Hepatocyte (in vitro differentiated cells): ENCODE data around the gene DCC. TPM values are rescaled to one million over a fixed set of nuclear protein-coding genes. Genes with fewer than 3 reads are reported as not detected.

Experiments used
- DNase-seq: peaks from one replicate; pipeline ENCODE4 v3.0.0-alpha.2; 2016; ENCODE audit warnings: low spot score
- H2AFZ ChIP-seq: fragments of 200-600 bp; sonication (generic); 2 replicates; pipeline ENCODE4 v1.6.0; 2016; ENCODE audit warnings: antibody characterized with exemption, mild to moderate bottlenecking
- H3K27ac ChIP-seq: fragments of 200-600 bp; sonication (generic); 2 replicates; pipeline ENCODE4 v1.5.1; 2016; ENCODE audit warnings: mild to moderate bottlenecking
- H3K27me3 ChIP-seq: fragments of 200-600 bp; sonication (generic); 2 replicates; pipeline ENCODE4 v1.6.1; 2016
- H3K36me3 ChIP-seq: fragments of 200-600 bp; sonication (generic); replicated peaks from 2 replicates; pipeline ENCODE4 v1.5.1; 2016; ENCODE audit warnings: low read depth; ENCODE audit not compliant: insufficient read depth
- H3K4me1 ChIP-seq: fragments of 200-600 bp; sonication (generic); 2 replicates; pipeline ENCODE4 v1.5.1; 2016; ENCODE audit warnings: mild to moderate bottlenecking, moderate library complexity; ENCODE audit not compliant: insufficient read depth
- H3K4me2 ChIP-seq: fragments of 200-600 bp; sonication (generic); 2 replicates; pipeline ENCODE4 v1.6.0; 2016
- H3K4me3 ChIP-seq: fragments of 200-600 bp; sonication (generic); 2 replicates; pipeline ENCODE4 v1.5.1; 2016; ENCODE audit warnings: mild to moderate bottlenecking
- H3K79me2 ChIP-seq: fragments of 200-600 bp; sonication (generic); 2 replicates; pipeline ENCODE4 v1.6.0; 2017; ENCODE audit warnings: mild to moderate bottlenecking
- H3K9me2 ChIP-seq: fragments of 200-600 bp; sonication (generic); replicated peaks from 2 replicates; pipeline ENCODE4 v1.6.0; 2017; ENCODE audit warnings: mild to moderate bottlenecking; ENCODE audit not compliant: insufficient read depth
- H3K9me3 ChIP-seq: fragments of 200-600 bp; sonication (generic); 2 replicates; pipeline ENCODE4 v1.5.1; 2016; ENCODE audit warnings: low read depth, mild to moderate bottlenecking
- H4K20me1 ChIP-seq: fragments of 200-600 bp; sonication (generic); 2 replicates; pipeline ENCODE4 v1.6.0; 2016; ENCODE audit warnings: mild to moderate bottlenecking; ENCODE audit not compliant: insufficient read depth, poor library complexity, severe bottlenecking
- EZH2 ChIP-seq: fragments of 200-600 bp; sonication (generic); IDR thresholded peaks from 2 replicates; pipeline ENCODE4 v1.6.1; 2016; ENCODE audit warnings: antibody characterized with exemption, mild to moderate bottlenecking, borderline replicate concordance
- EZH2phosphoT487 ChIP-seq: fragments of 200-600 bp; sonication (generic); IDR thresholded peaks from one replicate; pipeline ENCODE4 v1.6.1; 2018; ENCODE audit warnings: antibody characterized with exemption, mild to moderate bottlenecking, low read depth, moderate library complexity; ENCODE audit not compliant: unreplicated experiment, severe bottlenecking
- WGBS: methylation state at CpG from one replicate; pipeline ENCODE4 v1.1.6; 2016; ENCODE audit warnings: low lambda C conversion rate; ENCODE audit errors: missing lambda C conversion rate; 5-methylcytosine and 5-hydroxymethylcytosine counted together
- polyA plus RNA-seq: library from polyadenylated mRNA; unstranded; fragments of >200 nt; fragmentation: Nextera tagmentation; extraction: Ambion mirVana; gene quantifications from 2 replicates; pipeline ENCODE4 v1.2.1, GENCODE V29; 2016
- total RNA-seq: library from RNA; depleted of rRNA; stranded (reverse); fragments of >200 nt; gene quantifications from 2 replicates; pipeline ENCODE4 v1.2.3, GENCODE V29; 2014
- TF ChIP-seq, protein P1 (sequence below): fragments of 200-600 bp; sonication (generic); IDR thresholded peaks from 2 replicates; pipeline ENCODE4 v1.5.1; 2016; ENCODE audit warnings: antibody characterized with exemption, mild to moderate bottlenecking; ENCODE audit not compliant: poor library complexity

The DCC gene
- total and polyA plus RNA-seq, 2 experiments from 2014 or later = 1.0 to 3.5 TPM

GRCh38 chr18:52615943-52616342 lies 275.9 kb downstream of the DCC start:
- Histone ChIP-seq H3K9me3 (no peaks in the 10 kb centered on the region), H3K4me1 (no peaks in the 10 kb centered on the region), H3K27me3 (no peaks in the 10 kb centered on the region), H2AFZ (no peak overlapping the region), H3K4me3 (no peak overlapping the region), H3K36me3 (no peaks in the 10 kb centered on the region), H3K4me2 (no peak overlapping the region), H3K27ac (no peak overlapping the region), H4K20me1 (no peaks in the 10 kb centered on the region), H3K9me2 (no peaks in the 10 kb centered on the region), H3K79me2 (no peaks in the 10 kb centered on the region)
- 86% methylated on average over 3 of the region's 3 CpGs for WGBS
- no peak for DNase-seq
- TF ChIP-seq EZH2phosphoT487 (no peak), EZH2 (no peak)
- TF ChIP-seq, protein P1, sequence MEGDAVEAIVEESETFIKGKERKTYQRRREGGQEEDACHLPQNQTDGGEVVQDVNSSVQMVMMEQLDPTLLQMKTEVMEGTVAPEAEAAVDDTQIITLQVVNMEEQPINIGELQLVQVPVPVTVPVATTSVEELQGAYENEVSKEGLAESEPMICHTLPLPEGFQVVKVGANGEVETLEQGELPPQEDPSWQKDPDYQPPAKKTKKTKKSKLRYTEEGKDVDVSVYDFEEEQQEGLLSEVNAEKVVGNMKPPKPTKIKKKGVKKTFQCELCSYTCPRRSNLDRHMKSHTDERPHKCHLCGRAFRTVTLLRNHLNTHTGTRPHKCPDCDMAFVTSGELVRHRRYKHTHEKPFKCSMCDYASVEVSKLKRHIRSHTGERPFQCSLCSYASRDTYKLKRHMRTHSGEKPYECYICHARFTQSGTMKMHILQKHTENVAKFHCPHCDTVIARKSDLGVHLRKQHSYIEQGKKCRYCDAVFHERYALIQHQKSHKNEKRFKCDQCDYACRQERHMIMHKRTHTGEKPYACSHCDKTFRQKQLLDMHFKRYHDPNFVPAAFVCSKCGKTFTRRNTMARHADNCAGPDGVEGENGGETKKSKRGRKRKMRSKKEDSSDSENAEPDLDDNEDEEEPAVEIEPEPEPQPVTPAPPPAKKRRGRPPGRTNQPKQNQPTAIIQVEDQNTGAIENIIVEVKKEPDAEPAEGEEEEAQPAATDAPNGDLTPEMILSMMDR = no peak

- no peak for DNase-seq
- Histone ChIP-seq H3K27ac (no peak overlapping the region), H3K4me2 (no peak overlapping the region), H3K9me2 (no peaks in the 10 kb centered on the region), H3K27me3 (no peaks in the 10 kb centered on the region), H2AFZ (no peak overlapping the region), H4K20me1 (no peaks in the 10 kb centered on the region), H3K4me1 (no peaks in the 10 kb centered on the region), H3K4me3 (no peak overlapping the region), H3K36me3 (no peaks in the 10 kb centered on the region), H3K79me2 (no peaks in the 10 kb centered on the region), H3K9me3 (no peaks in the 10 kb centered on the region)
- TF ChIP-seq, protein P1 = no peak
- TF ChIP-seq EZH2 = no peak
- TF ChIP-seq EZH2phosphoT487 = no peak
Measured at GRCh38 chr18:52617931-52618330, 277.9 kb downstream of the DCC start.

DNA sequence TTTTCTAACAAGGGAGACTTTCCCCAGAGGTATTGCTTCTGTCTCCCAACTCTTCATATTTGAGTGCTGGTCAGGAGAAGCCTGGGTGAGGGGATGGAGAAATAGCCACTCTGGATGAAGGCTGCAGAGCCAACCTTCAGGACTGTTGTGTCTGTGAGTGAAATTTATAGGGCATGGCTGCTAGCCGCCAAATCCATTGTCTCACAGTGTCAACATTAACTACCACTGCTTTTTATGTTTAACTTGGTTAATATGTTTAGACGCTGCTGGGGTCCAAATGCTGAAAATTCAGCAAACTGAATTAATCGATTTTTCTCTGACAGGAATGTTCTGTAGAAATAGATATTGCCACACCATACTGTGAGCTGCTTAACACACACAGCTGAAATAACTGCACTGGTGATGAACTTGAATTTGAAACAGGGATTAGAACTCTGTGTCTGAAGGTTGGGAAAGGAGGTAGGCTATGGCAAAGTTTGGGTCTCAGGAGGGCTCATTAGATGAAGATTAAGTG lies 281.0 kb downstream of the DCC start:
- DNase-seq = no peak
- H3K27me3 ChIP-seq = peaks cover 6% of the 10 kb centered on the region
- no peaks in the 10 kb centered on the region for H3K79me2 ChIP-seq
- WGBS = 74% methylated on average over 3 of the region's 3 CpGs
- no peaks in the 10 kb centered on the region for H4K20me1 ChIP-seq
- TF ChIP-seq EZH2 (no peak), EZH2phosphoT487 (no peak)
- TF ChIP-seq, protein P1 = no peak
- H3K27ac ChIP-seq = no peak overlapping the region
- no peak overlapping the region for H3K4me2 ChIP-seq
- H2AFZ ChIP-seq = no peak overlapping the region
- H3K36me3 ChIP-seq = no peaks in the 10 kb centered on the region
- H3K9me3 ChIP-seq = no peaks in the 10 kb centered on the region
- H3K4me3 ChIP-seq = no peak overlapping the region
- no peaks in the 10 kb centered on the region for H3K9me2 ChIP-seq
- no peaks in the 10 kb centered on the region for H3K4me1 ChIP-seq

GRCh38 chr18:52624702-52625101 lies 284.7 kb downstream of the DCC start:
- H3K4me2 ChIP-seq = no peak overlapping the region
- no peaks in the 10 kb centered on the region for H3K4me1 ChIP-seq
- no peak overlapping the region for H3K27ac ChIP-seq
- no peaks in the 10 kb centered on the region for H3K9me2 ChIP-seq
- no peaks in the 10 kb centered on the region for H3K36me3 ChIP-seq
- H4K20me1 ChIP-seq = no peaks in the 10 kb centered on the region
- H3K9me3 ChIP-seq = no peaks in the 10 kb centered on the region
- WGBS = 90% methylated on average over 5 of the region's 5 CpGs
- no peak for DNase-seq
- H2AFZ ChIP-seq = no peak overlapping the region
- H3K79me2 ChIP-seq = no peaks in the 10 kb centered on the region
- TF ChIP-seq, protein P1 = no peak
- TF ChIP-seq EZH2phosphoT487 (no peak), EZH2 (no peak)
- peaks cover 6% of the 10 kb centered on the region for H3K27me3 ChIP-seq
- no peak overlapping the region for H3K4me3 ChIP-seq
